ENCODE results near the gene ROS1.

DNA sequence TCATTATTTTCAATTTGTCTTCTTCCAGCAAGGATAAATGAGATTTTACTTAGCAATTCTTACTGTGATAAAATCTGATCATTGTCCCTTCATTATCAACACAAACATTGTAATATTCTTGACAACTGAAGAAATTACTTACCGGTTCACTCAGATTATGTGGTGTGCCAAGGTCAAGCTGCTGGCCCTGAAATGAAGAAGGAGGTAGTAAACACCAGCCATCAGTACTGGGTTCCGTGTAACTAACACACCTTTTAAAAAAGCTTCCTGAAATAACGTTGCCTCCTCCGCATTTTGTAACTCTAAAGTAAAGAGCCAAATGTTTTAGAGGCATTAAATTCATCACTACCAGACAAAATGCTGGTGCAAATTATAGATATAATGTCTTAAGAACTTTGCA, 7.4 kb downstream of the ROS1 start:
- TF ChIP-seq, protein P1, sequence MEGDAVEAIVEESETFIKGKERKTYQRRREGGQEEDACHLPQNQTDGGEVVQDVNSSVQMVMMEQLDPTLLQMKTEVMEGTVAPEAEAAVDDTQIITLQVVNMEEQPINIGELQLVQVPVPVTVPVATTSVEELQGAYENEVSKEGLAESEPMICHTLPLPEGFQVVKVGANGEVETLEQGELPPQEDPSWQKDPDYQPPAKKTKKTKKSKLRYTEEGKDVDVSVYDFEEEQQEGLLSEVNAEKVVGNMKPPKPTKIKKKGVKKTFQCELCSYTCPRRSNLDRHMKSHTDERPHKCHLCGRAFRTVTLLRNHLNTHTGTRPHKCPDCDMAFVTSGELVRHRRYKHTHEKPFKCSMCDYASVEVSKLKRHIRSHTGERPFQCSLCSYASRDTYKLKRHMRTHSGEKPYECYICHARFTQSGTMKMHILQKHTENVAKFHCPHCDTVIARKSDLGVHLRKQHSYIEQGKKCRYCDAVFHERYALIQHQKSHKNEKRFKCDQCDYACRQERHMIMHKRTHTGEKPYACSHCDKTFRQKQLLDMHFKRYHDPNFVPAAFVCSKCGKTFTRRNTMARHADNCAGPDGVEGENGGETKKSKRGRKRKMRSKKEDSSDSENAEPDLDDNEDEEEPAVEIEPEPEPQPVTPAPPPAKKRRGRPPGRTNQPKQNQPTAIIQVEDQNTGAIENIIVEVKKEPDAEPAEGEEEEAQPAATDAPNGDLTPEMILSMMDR (IDR thresholded peaks at IDR 0.05), result no peak
- TF ChIP-seq POLR2A (IDR thresholded peaks at IDR 0.05), result no peak
